ENCODE measurements around the gene SAPCD1.

SAPCD1 gene

DNA sequence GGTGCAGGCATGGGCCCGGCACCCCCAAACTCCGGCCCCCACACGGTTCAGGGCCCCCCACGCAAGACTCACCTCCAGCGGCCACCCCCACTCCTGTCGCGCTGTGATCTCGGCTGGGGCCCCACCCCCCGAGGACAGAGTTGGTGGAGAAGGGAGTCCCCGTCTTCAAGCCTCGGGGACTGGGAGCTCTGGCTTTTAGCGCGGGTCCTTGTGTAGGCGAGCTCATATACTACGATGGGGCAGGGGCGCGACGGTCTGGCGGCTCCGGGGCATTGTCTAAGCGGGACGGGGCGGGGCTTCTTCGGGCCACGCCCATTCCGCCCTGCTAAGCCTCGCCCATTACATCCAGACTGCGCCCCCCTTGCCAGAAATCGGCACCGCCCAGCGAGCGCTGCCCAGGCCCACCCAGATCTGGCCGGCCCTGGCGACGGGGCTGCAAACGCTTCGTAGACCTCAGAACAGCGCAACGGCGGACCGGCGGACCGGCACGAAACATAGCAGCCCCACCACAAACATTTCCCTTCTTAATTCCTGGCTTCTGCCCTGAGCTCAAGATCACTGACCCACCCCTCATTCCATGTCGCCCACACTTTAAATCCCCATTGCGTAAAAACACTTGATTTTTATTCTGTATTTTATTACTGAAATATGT is 32.4 kb upstream of the SAPCD1 start:
- DNase-seq = no peak

DNA sequence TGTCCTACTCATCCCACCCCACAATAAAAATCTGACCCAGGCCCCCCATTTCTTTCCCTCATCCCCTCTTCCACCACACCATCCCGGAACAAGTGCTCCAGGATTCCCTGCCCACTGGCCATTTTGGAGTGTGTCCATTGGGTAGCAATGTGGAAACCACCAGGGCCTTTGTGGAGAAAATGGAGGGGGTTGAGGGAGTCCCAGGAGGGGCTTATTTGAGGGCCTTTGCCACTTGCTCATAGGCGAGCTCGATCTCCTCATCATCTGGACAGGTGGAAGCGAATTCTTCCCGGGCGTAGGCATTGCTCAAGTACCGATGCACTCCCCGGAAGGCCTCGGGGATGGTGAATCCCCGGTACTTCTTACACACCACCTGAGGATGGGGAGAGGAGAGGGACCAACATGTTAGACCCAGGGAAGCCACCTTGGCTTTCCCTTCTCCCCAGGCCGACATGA is 31.8 kb upstream of the SAPCD1 start:
- no peak for DNase-seq

DNA sequence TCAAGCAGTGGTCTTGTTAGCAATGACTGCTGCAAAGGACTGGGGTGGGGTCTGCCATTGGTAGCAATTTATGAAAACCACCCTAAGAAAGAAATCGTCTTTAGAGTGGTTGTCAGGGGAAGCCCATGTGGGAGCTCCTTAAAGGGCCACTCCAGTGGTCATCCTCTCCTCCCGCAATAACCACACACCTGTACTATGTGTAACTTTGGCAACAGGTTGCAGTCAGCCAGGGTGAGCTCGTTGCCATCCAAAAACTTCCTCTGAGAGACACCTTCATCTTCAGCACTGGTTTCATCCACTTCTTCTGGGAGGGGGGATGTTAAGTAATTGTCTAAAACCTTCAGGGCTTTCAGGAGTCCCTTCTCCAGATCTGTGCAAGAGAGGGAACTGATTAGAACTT is 30.4 kb upstream of the SAPCD1 start:
- DNase-seq = no peak

DNA sequence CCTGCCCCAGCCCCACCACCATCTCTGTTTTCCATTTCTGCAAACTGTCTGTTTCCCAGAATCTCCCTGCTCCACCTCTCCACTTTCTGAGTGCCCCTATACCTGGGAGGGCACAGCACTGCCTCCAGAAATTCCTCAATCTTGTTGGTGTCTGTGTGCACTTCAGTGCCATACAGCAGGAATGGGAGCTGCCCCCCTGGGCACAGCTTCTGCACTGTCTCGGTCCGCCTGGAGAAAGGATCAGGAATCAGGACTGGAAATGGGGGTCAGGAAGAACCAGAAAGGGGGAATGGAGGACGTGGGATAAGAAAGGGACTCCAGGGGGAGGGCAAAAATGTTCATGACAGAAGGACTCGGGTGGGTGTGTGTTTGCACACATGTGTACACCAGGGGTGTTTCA is 28.7 kb upstream of the SAPCD1 start:
- DNase-seq = no peak

DNA sequence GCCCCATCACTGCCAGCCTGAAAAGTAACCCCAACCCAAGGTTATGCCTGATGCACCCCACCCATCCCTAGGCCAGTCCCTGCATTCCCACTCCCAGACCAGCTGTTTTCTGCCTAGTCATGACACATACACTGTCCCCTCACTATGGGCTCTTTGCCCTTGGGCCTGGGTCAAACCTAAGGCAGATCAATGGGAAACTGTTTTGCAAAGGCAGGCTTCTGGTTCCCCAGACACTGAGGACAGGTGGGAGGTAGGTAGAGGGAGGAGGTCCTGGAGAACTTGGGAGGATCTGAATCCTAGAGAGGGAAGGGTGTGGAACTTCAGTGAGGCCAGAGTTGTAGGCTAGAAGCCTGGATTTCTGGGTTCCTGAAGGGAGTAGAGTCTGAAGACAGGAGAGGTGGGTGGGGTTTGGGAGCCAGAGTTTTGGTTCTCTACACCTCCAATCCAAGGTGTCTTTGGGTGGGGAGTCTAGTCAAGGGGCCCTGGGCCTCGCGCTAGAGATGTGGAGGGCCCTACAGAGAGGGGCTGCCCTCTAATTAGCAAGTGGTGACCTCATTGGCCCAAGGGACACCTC is 28.1 kb upstream of the SAPCD1 start:
- no peak for DNase-seq

DNA sequence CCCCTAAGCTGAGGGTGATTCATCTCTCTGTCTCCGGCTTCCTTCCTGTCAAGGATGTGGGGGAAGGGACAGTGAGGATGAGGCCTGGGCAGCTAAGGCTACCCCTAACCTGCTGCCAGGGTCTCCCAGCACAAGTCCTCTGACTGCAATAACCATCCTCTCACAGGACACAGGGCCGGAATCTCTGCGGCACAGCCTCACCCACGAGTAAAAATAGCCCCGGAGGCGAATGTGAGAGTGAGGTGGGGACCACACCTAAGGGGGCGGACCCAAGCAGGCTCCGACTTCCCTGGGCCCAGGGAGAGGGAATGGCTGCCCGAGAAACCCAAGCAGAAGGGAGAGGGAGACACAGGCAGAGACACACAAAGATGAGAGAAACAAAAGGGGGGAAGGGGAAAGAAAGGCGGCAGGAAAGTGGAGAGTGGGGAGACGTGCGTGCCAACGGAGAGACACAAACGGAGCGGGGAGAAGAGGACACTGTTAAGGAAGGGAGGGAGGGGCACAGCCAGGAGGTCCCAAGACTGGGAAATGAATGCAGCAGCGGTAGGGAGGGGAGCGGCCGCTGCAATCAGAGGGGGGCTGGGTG is 27.5 kb upstream of the SAPCD1 start:
- no peak for DNase-seq

DNA sequence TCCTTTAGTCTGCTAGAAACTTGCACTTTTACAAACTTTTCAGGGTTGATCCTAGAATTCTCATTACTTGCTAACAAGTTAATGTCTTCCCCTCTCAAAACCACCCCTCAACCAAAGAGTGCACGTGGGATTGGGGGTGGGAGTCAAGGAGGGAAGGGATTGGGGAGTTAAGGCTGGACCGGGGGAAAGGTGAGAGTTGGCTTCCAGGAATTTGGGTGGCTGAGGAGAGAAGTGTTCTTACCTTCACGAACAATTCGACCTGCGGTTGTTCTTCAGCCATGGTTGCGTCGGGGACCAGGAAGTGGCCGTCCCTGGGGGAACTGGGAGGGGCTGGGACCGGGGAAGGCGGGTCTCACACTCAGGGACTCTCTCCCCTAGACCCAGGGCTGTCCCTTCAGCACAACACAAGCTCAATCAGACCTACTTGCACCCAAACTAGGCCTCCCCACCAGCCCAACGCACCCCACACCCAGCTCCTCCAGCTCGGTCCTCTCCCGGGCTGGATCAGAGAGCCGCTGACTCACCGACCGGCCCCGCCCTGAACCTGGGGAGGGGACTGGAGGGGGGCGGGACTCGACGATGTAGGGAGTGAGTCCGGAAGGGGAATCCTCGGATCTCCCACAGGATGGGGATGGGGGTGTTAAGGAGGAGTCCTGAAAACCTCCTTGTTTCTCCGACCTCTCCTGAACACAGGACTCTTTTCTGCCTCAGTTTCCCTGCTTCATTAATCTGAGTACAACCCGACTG is 26.3 kb upstream of the SAPCD1 start, which contains the start of gene CLIC1:
CLIC1 (minus strand) TSS at position 510 of the 747 bp plus-strand sequence; CDS start at position 280, 230 bp downstream.
- peak; percentile 42 for DNase-seq

DNA sequence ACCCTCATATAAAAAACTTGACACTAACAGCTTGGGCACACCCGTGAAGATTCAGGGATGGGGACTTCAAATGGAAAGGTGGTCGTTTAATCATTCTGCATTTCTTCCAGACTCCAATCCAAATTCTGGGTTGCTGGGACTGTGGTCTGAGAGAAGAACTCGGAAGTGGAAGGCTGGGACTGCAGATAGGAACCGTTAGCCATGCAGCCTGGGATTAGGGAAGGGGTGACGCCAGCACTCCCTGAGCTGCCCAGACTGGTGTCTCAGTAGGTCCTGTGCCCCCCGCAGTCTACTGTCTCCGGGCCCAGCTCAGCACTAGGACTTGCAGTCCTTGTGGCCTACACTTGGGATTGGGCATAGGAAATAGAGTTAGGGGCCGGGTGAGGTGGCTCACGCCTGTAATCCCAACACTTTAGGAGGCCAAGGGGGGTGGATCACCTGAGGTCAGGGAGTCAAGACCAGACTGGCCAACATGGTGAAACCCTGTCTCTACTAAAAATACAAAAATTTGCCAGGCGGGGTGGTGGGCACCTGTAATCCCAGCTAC is 25.6 kb upstream of the SAPCD1 start:
- no peak for DNase-seq

DNA sequence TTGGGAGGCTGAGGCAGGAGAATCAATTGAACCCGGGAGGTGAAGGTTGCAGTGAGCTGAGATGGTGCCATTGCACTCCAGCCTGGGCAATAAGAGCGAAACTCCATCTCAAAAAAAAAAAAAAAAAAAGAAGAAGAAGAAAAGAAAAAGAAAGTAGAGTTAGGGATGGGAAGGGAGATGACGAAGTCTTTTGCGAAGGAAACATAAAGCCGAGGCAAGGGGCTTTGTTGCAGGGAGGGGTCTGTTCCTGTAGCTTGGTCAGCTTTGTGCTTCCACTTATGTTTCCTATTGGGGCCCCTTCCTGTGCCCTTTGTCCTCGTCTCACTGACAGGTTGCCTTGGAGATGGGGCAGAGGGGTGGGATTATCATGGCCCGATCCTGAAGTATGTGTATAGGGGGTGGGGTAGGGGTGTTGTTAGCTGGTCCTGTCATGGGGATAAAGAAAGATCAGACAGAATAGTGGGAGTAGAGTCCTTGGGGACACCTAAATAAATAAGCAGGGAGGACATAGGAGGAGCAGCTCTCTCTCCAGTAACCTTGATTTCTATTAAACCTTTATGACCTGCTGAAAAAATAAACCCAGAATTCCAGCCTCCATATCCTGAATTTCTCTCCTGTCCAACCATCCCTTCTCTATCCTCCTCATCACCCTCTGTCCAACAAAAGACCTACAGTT is 25.0 kb upstream of the SAPCD1 start:
- peak; percentile 1 for DNase-seq

DNA sequence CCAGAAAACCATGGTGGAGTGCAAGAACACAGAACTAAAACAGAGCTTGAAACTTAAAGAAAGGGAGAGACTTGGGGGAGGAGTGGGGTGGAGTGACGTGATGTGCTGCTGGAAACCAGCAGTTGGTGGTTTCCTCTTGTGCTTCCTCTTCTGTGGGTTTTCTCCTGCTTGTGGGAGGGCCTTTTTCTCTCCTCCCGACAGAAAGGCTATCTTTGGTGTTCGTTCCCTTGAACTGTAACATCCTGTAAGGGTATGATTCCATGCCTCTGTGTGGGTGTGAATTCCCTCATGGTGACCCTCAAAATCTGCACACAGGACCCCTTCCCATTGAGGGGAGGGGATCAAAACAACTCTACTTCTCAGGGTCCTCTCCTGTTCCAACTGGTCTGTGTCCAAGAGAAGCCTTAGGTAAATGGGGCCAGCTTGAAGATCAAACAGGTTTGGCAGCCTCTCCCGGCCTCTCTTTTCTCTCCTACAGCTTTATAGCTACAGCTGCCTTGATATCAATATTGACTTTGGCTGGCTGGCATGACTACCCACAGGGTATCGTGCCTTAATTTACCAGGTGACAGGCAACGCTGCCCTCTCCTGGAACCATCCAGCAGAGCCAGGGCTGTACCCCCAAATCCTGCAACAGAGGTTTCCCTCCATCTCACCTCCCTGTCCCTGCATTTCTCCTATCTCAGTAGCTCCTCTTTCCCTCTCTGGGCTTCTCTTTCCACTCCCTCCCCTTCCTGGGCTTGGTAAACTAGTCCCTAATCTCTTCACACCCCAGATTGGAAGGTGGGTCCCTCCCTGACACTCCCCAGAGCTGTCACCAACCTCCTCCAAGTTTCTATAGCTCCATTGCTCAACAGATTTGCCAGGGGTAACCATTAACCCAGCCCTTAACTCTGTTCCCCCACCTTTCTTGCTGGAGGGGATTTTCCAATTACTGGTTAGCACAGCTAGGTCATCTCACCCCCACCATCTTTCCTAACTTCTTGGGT is 24.2 kb upstream of the SAPCD1 start:
- peak; percentile 96 for DNase-seq

DNA sequence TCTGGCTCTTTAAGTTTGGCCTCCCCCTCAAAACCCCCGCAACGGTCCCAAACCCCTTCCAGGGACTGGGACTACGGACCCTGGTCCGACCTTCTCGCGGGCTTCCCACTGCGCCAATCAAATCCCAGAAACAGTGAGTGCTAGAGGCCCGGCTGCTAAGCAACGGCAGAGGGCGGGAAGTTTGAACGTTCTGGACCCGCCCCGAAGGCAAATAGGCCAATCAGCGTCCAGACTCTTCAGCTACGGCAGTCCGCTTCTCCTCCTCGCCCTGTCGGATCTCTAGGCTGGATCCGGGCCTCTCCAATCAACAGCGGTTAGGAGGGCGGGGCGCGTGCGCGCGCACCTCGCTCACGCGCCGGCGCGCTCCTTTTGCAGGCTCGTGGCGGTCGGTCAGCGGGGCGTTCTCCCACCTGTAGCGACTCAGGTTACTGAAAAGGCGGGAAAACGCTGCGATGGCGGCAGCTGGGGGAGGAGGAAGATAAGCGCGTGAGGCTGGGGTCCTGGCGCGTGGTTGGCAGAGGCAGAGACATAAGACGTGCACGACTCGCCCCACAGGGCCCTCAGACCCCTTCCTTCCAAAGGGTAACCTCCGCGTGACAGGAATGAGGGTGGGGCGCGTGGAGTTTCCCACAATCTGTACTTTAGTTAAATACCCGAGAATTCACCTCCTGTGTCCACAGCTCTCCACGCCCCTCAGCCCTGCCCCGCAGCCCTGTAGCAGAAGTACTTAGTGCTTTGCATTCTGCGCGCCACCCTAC is 22.6 kb upstream of the SAPCD1 start, which contains the start of gene MSH5:
MSH5 (plus strand) TSS at position 367 of the 758 bp plus-strand sequence. CDS start 462 bp downstream, outside the sequence.
- peak; percentile 97 for DNase-seq

DNA sequence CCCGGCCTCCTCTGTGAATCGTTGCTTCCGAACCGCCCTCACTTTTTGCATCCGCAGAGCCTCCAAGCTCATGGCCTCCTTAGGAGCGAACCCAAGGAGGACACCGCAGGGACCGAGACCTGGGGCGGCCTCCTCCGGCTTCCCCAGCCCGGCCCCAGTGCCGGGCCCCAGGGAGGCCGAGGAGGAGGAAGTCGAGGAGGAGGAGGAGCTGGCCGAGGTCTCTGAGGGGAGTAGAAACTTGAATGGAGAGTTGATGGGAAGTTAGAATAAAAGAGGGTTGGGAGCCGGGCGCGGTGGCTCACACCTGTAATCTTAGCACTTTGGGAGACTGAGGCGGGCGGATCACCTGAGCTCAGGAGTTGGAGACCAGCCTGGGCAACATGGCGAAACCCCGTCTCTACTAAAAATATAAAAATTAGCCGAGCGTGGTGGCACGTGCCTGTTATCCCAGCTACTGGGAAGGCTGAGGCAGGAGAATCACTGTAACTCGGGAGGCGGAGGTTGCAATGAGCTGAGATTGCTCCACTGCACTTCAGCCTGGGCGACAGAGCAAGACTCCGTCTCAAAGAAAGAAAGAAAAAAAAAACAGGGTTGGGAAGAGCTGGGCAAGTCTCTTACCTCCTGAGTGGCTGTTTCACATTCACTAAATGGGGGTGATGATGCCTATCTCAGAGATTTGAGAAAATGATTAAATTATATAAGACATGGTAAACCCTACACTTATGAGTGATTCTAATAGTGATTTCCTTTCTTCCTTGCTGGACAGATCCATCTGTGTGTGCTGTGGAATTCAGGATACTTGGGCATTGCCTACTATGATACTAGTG is 21.8 kb upstream of the SAPCD1 start:
- no peak for DNase-seq

DNA sequence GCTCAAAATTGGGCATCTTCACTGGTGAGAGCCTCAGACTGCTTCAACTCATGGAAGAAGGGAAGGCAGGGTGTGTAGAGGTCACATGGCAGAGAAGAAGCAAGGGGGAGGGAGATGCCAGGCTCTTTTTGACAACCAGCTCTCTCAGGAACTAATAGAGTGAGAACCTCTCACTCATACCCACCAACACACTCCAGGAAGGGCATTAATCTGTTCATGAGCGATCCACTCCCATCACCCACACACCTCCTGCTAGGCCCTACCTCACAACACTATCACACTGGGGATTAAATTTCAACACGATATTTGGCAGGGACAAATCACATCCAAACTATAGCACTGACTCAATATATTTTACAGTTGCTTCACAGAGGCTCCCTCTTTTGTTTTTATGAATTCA is 20.6 kb upstream of the SAPCD1 start:
- DNase-seq = no peak

DNA sequence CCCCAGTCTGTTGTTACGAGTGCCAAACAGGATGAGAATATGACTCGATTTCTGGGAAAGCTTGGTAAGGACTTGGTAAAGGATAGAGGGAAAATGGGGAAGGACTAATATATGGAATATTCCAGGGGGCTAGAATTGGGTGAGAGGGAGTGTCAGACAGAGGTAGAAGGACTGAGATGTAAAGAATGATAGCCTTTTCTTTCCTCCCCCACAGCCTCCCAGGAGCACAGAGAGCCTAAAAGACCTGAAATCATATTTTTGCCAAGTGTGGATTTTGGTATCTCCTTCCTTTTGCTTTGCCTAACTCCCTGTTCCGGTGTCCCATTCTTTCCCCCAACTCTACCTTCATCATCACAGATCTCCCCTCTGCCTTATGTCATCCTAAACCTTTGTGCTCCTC is 19.6 kb upstream of the SAPCD1 start:
- DNase-seq = no peak

DNA sequence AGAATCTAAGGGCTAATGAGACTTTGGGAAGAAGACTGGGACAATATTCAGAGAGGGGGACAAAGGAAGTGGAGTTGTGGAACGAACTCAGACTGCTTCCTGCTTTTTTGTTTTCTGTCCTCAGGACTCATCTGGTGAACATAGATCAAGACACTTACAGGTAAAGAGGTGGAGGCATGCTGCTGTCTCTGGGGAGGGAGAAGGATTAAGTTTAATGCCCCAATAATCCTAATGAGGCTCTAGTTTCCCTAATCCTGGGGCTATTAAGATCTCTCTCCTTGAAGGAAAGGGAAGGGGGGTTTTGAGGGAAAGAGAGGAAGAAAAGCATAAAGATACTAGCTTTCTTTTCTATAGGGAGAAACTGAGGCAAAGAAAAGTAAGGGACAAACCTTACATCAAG is 18.0 kb upstream of the SAPCD1 start:
- no peak for DNase-seq

DNA sequence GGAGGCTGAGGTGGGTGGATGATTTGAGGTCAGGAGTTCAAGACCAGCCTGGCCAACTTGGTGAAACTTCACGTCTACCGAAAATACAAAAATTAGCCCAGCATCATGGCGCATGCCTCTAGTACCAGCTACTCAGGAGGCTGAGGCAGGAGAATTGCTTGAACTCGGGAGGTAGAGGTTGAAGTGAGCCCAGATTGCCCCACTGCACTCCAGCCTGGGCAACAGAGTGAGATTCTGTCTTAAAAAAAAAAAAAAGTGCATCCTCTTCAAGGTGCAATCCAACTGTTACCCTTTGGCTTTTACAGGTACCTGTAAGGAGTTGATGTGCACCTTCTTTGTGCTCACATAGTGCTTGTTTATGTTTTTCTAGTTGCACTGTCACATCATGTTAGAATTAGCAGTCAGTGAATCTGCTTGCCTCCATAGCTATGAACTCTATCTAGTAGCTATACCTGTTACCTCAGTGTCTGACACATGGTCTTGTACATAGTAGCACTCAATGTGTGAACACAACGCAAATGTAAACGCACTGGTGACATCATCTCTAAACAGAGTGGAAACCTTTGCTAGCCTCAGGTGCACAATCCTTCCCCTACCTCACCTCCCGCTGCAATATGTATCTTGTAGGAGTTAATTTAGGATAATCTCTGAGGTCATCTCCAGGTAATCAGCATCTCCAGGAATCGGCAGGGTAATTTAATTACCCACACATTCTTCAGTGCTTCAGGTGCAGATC is 13.0 kb upstream of the SAPCD1 start:
- no peak for DNase-seq

DNA sequence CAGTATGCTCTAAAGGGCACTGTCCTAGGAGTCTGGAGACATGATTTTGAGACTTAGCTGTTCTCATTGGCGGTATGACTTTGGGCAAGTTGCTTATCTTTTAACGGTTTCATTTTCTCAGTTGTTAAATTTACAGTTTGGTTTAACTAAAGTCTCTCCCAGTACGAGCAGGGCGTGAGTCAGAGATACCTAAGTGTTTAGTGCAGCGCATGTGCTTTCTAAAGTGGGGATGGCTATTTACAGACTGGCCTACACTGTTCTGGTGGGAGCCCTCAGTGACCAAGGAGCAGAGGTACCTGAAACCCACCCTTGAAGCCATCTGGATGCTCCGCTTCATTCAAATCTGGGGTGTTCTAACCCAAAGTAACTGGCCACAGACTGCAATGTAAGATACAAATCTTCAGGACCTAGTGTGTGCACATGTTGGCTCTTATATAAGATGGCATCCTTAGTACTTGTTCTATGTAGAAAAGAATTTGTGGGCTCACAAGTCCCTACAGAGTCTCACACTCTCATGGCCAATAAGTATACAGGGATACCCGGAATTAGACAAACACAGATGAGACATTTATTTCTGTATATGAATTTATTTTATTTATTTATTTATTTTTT is 11.9 kb upstream of the SAPCD1 start:
- DNase-seq = no peak

DNA sequence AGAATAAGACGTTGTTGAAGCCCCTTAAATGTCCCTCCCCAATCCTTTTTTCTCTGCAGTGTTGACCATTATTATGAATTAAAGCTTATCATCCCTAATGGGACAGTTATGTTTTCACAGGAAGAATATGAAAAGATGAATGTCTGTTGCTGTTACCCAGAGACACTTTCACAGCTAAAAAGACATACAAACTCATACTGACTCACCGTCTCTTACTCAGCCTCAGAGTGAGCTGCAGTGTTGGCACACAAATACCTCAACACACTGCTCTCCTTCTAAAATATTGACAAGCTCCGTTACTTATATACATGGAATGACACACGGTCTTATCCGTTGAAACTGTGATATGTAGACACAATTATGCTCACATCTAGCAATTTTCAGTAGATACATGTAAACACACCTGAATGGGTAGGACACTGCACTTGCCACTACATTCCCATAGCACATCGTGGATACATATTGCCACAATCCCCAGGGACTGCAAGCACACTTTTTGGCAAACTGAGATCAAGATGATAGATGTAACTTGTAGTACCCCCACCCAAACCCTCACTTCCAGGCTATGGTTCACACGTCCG is 9.6 kb upstream of the SAPCD1 start:
- DNase-seq = no peak
